ENCODE data around the gene ANKRD12.

The ANKRD12 gene

GRCh38 chr18:9120796-9121195, 15.8 kb upstream of the ANKRD12 start:
- H4K20me1 ChIP-seq (ENCODE audit: insufficient read depth, low read length, poor library complexity, severe bottlenecking), result peaks cover 55% of the 10 kb centered on the region
- no peak for TF ChIP-seq CTCF (conservative IDR thresholded peaks at IDR 0.05; ENCODE audit: low read length)
- TF ChIP-seq EZH2phosphoT487 (IDR thresholded peaks at IDR 0.05; ENCODE audit: borderline replicate concordance), result no peak
- no peak overlapping the region for H3K4me2 ChIP-seq (ENCODE audit: low read depth, low read length, poor library complexity, severe bottlenecking)
- H3K4me3 ChIP-seq (ENCODE audit: low read length, poor library complexity, severe bottlenecking), result no peak overlapping the region
- no peaks in the 10 kb centered on the region for H3K9me2 ChIP-seq (replicated peaks; ENCODE audit: low read depth, low read length)
- H3K27me3 ChIP-seq (ENCODE audit: insufficient read depth, low read length, poor library complexity, severe bottlenecking), result no peaks in the 10 kb centered on the region
- H2AFZ ChIP-seq (ENCODE audit: low read length), result no peak overlapping the region
- H3K4me1 ChIP-seq (ENCODE audit: insufficient read depth, low read length, poor library complexity, severe bottlenecking), result no peaks in the 10 kb centered on the region
- H3K36me3 ChIP-seq (ENCODE audit: insufficient read depth, low read length), result peaks cover 67% of the 10 kb centered on the region; the same call in 1 of the 2 replicates
- H3K9me3 ChIP-seq (ENCODE audit: insufficient read depth, low read depth, low read length), result no peaks in the 10 kb centered on the region
- no peak overlapping the region for H3K9ac ChIP-seq (ENCODE audit: low read depth, low read length, poor library complexity, severe bottlenecking)
- no peaks in the 10 kb centered on the region for H3F3A ChIP-seq (ENCODE audit: low read depth)
- H3K79me2 ChIP-seq (ENCODE audit: insufficient read depth, low read length), result peaks cover 61% of the 10 kb centered on the region

GRCh38 chr18:9123520-9123919, 13.1 kb upstream of the ANKRD12 start:
- no peak for TF ChIP-seq EZH2phosphoT487 (IDR thresholded peaks at IDR 0.05; ENCODE audit: borderline replicate concordance)
- TF ChIP-seq CTCF (conservative IDR thresholded peaks at IDR 0.05; ENCODE audit: low read length), result no peak
- Histone ChIP-seq H3K79me2 (ENCODE audit: insufficient read depth, low read length) (peaks cover 35% of the 10 kb centered on the region), H3K27me3 (ENCODE audit: insufficient read depth, low read length, poor library complexity, severe bottlenecking) (no peaks in the 10 kb centered on the region), H3K4me2 (ENCODE audit: low read depth, low read length, poor library complexity, severe bottlenecking) (no peak overlapping the region), H2AFZ (ENCODE audit: low read length) (no peak overlapping the region), H3K9me3 (ENCODE audit: insufficient read depth, low read depth, low read length) (no peaks in the 10 kb centered on the region), H3K4me1 (ENCODE audit: insufficient read depth, low read length, poor library complexity, severe bottlenecking) (no peaks in the 10 kb centered on the region), H3K9ac (ENCODE audit: low read depth, low read length, poor library complexity, severe bottlenecking) (no peak overlapping the region), H3K36me3 (ENCODE audit: insufficient read depth, low read length) (peaks cover 87% of the 10 kb centered on the region; the same call in 1 of the 2 replicates), H3K4me3 (ENCODE audit: low read length, poor library complexity, severe bottlenecking) (no peak overlapping the region), H3K9me2 (replicated peaks; ENCODE audit: low read depth, low read length) (no peaks in the 10 kb centered on the region), H4K20me1 (ENCODE audit: insufficient read depth, low read length, poor library complexity, severe bottlenecking) (peaks cover 36% of the 10 kb centered on the region), H3F3A (ENCODE audit: low read depth) (no peaks in the 10 kb centered on the region)

- Histone ChIP-seq H3K79me2 (ENCODE audit: insufficient read depth, low read length) (peaks cover 23% of the 10 kb centered on the region), H2AFZ (ENCODE audit: low read length) (no peak overlapping the region), H3K4me3 (ENCODE audit: low read length, poor library complexity, severe bottlenecking) (no peak overlapping the region), H3K9ac (ENCODE audit: low read depth, low read length, poor library complexity, severe bottlenecking) (no peak overlapping the region), H3K9me3 (ENCODE audit: insufficient read depth, low read depth, low read length) (no peaks in the 10 kb centered on the region), H3K9me2 (replicated peaks; ENCODE audit: low read depth, low read length) (no peaks in the 10 kb centered on the region), H3K4me2 (ENCODE audit: low read depth, low read length, poor library complexity, severe bottlenecking) (no peak overlapping the region), H3F3A (ENCODE audit: low read depth) (no peaks in the 10 kb centered on the region), H4K20me1 (ENCODE audit: insufficient read depth, low read length, poor library complexity, severe bottlenecking) (peaks cover 28% of the 10 kb centered on the region), H3K36me3 (ENCODE audit: insufficient read depth, low read length) (peaks cover 89% of the 10 kb centered on the region; the same call in 1 of the 2 replicates), H3K27me3 (ENCODE audit: insufficient read depth, low read length, poor library complexity, severe bottlenecking) (no peaks in the 10 kb centered on the region), H3K4me1 (ENCODE audit: insufficient read depth, low read length, poor library complexity, severe bottlenecking) (no peaks in the 10 kb centered on the region)
- TF ChIP-seq CTCF (conservative IDR thresholded peaks at IDR 0.05; ENCODE audit: low read length), result no peak
- TF ChIP-seq EZH2phosphoT487 (IDR thresholded peaks at IDR 0.05; ENCODE audit: borderline replicate concordance), result no peak
Observed at GRCh38 chr18:9124824-9125223, 11.8 kb upstream of the ANKRD12 start.

All from Loucy (cell line).